Measurements from ENCODE around the gene ENPP1. TPM values are rescaled to one million over a fixed set of nuclear protein-coding genes. Genes with fewer than 3 reads are reported as not detected.

The ENPP1 gene
- total and polyA plus RNA-seq, 2 experiments from 2014 or later = 0.84 to 3.1 TPM

GRCh38 chr6:131868836-131869235, 61.0 kb downstream of the ENPP1 start:
- no peak overlapping the region for H3K27ac ChIP-seq
- no peaks in the 10 kb centered on the region for H3K36me3 ChIP-seq
- no peak for TF ChIP-seq CTCF (IDR thresholded peaks at IDR 0.05; ENCODE audit: low read depth, low read length)
- H3K4me3 ChIP-seq = no peak overlapping the region
- no peaks in the 10 kb centered on the region for H3K4me1 ChIP-seq (ENCODE audit: low read depth)
- no peaks in the 10 kb centered on the region for H3K27me3 ChIP-seq
- DNase-seq (ENCODE audit: low read depth in 1 of 2, low spot score in 1 of 2) = no peak
- no peaks in the 10 kb centered on the region for H3K9me3 ChIP-seq (ENCODE audit: low read depth)

- Histone ChIP-seq H3K27ac (no peak overlapping the region), H3K36me3 (no peaks in the 10 kb centered on the region), H3K9me3 (ENCODE audit: low read depth) (no peaks in the 10 kb centered on the region), H3K4me3 (no peak overlapping the region), H3K27me3 (no peaks in the 10 kb centered on the region), H3K4me1 (ENCODE audit: low read depth) (no peaks in the 10 kb centered on the region)
- DNase-seq (ENCODE audit: low read depth in 1 of 2, low spot score in 1 of 2) = no peak
- no peak for TF ChIP-seq CTCF (IDR thresholded peaks at IDR 0.05; ENCODE audit: low read depth, low read length)
Observed at GRCh38 chr6:131875647-131876046, 67.8 kb downstream of the ENPP1 start.

- Histone ChIP-seq H3K9me3 (ENCODE audit: low read depth) (no peaks in the 10 kb centered on the region), H3K27ac (no peak overlapping the region), H3K27me3 (no peaks in the 10 kb centered on the region), H3K36me3 (no peaks in the 10 kb centered on the region), H3K4me1 (ENCODE audit: low read depth) (no peaks in the 10 kb centered on the region), H3K4me3 (no peak overlapping the region)
- DNase-seq (ENCODE audit: low read depth in 1 of 2, low spot score in 1 of 2) = no peak
- TF ChIP-seq CTCF (IDR thresholded peaks at IDR 0.05; ENCODE audit: low read depth, low read length) = no peak
Observed at GRCh38 chr6:131876545-131876944, 68.7 kb downstream of the ENPP1 start.

- no peaks in the 10 kb centered on the region for H3K4me1 ChIP-seq (ENCODE audit: low read depth)
- H3K27ac ChIP-seq = no peak overlapping the region
- no peak for TF ChIP-seq CTCF (IDR thresholded peaks at IDR 0.05; ENCODE audit: low read depth, low read length)
- no peaks in the 10 kb centered on the region for H3K36me3 ChIP-seq
- no peaks in the 10 kb centered on the region for H3K27me3 ChIP-seq
- no peaks in the 10 kb centered on the region for H3K9me3 ChIP-seq (ENCODE audit: low read depth)
- peak in 1 of 2 donors; percentile 44 for DNase-seq (ENCODE audit: low read depth in 1 of 2, low spot score in 1 of 2)
- no peak overlapping the region for H3K4me3 ChIP-seq
Observed at GRCh38 chr6:131877999-131878789, 70.4 kb downstream of the ENPP1 start.

- no peak overlapping the region for H3K27ac ChIP-seq
- H3K4me1 ChIP-seq (ENCODE audit: low read depth) = no peaks in the 10 kb centered on the region
- H3K27me3 ChIP-seq = no peaks in the 10 kb centered on the region
- no peak for DNase-seq (ENCODE audit: low read depth in 1 of 2, low spot score in 1 of 2)
- H3K9me3 ChIP-seq (ENCODE audit: low read depth) = no peaks in the 10 kb centered on the region
- no peak overlapping the region for H3K4me3 ChIP-seq
- TF ChIP-seq CTCF (IDR thresholded peaks at IDR 0.05; ENCODE audit: low read depth, low read length) = no peak
- no peaks in the 10 kb centered on the region for H3K36me3 ChIP-seq
Observed at GRCh38 chr6:131883016-131883415, 75.2 kb downstream of the ENPP1 start.

Measured in cardiac muscle cell (in vitro differentiated cells and primary cell).